AG04450 (cell line): ENCODE data around the gene ILKAP. TPM values are rescaled to one million over a fixed set of nuclear protein-coding genes. Genes with fewer than 3 reads are reported as not detected.
A peak's percentile ranks its signal among the peaks of the same experiment; 100 is the strongest.

Experiments used
- CTCF ChIA-PET: fragments of 300-600, 350-600 bp; formaldehyde crosslinking; extraction: SDS; loops from one replicate; lab custom pipeline; 2022; ENCODE audit warnings: antibody characterized with exemption, inconsistent platforms; lab: Charles Lee
- POLR2A ChIA-PET: fragments of 350-600 bp; formaldehyde crosslinking; extraction: SDS; loops from one replicate; lab custom pipeline; 2021; ENCODE audit warnings: antibody characterized with exemption, inconsistent platforms; lab: Yijun Ruan, JAX
- DNase-seq: peaks from one replicate; pipeline ENCODE4 v3.0.0-alpha.2; 2011; ENCODE audit warnings: low read depth, low spot score
- H3K27ac ChIP-seq: one replicate; pipeline ENCODE4 v1.5.1; 2012; ENCODE audit warnings: low read depth, low read length, control low read depth
- H3K27me3 ChIP-seq: one replicate; pipeline ENCODE4 v1.6.0; 2012; ENCODE audit warnings: low read length; ENCODE audit not compliant: control insufficient read depth, insufficient read depth
- H3K4me3 ChIP-seq: 2 replicates; pipeline ENCODE4 v1.5.1; 2011; ENCODE audit warnings: mild to moderate bottlenecking, low read depth, low read length, control low read depth
- H3K9me3 ChIP-seq: 2 replicates; pipeline ENCODE4 v1.5.1; 2012; ENCODE audit warnings: low read length; ENCODE audit not compliant: control insufficient read depth, insufficient read depth
- CTCF ChIP-seq: IDR thresholded peaks from 2 replicates; pipeline ENCODE4 v1.5.1; 2011; ENCODE audit warnings: low read depth, low read length, control low read depth, inconsistent platforms
- polyA plus RNA-seq: library from polyadenylated mRNA; depleted of rRNA; stranded (reverse); fragments of >200 nt; gene quantifications from 2 replicates; pipeline ENCODE4 v1.2.3, GENCODE V29; 2011

ILKAP gene
- polyA plus RNA-seq, 1 experiment, result 34.9 TPM

- CTCF ChIA-PET, result interaction anchor here (0.5 kb wide), 1 partner anchor 204 kb away, joined by 3 read pairs; no protein-coding TSS in a partner anchor
These were observed 64.9 kb downstream of the ILKAP start, which contains the start of gene KLHL30 for GRCh38 chr2:238138331-238139195. KLHL30 (plus strand) TSS chr2:238138668; CDS start chr2:238140755, 2,087 bp downstream.

GRCh38 chr2:238137885-238138284, 65.6 kb downstream of the ILKAP start:
- no peaks in the 10 kb centered on the region; the same call in 1 of the 2 replicates for H3K9me3 ChIP-seq
- CTCF ChIA-PET, result interaction anchor here (1.0 kb wide), 1 partner anchor 11 kb away, joined by 8 read pairs; no protein-coding TSS in a partner anchor
- no peaks in the 10 kb centered on the region for H3K27me3 ChIP-seq
- no peak overlapping the region for H3K27ac ChIP-seq
- TF ChIP-seq CTCF, result no peak
- POLR2A ChIA-PET, result interaction anchor here (0.6 to 0.7 kb wide), 2 partner anchors 10 to 329 kb away, joined by 3 to 6 read pairs; no protein-coding TSS in a partner anchor
- DNase-seq, result no peak
- no peak overlapping the region for H3K4me3 ChIP-seq

More at GRCh38 chr2:238138331-238139195, 64.9 kb downstream of the ILKAP start, which contains the start of gene KLHL30:
- POLR2A ChIA-PET, result interaction anchor here (0.7 kb wide), 1 partner anchor 330 kb away, joined by 6 read pairs; no protein-coding TSS in a partner anchor
- DNase-seq, result no peak
- no peak for TF ChIP-seq CTCF
- no peaks in the 10 kb centered on the region for H3K27me3 ChIP-seq
- H3K27ac ChIP-seq, result no peak within 1 kb of the TSS
- H3K4me3 ChIP-seq, result no peak within 1 kb of the TSS
- no peaks in the 10 kb centered on the region; the same call in 1 of the 2 replicates for H3K9me3 ChIP-seq

- TF ChIP-seq CTCF, result no peak
- peak; percentile 26 for DNase-seq
- no peaks in the 10 kb centered on the region for H3K27me3 ChIP-seq
- ChIA-PET CTCF (interaction anchor here (1.0 kb wide), 1 partner anchor 10 kb away, joined by 8 read pairs; no protein-coding TSS in a partner anchor), POLR2A (interaction anchor here (0.6 kb wide), 1 partner anchor 11 kb away, joined by 3 read pairs; no protein-coding TSS in a partner anchor)
- no peak overlapping the region for H3K4me3 ChIP-seq
- no peak overlapping the region for H3K27ac ChIP-seq
- H3K9me3 ChIP-seq, result no peaks in the 10 kb centered on the region; the same call in 1 of the 2 replicates
These were observed 66.5 kb downstream of the ILKAP start for GRCh38 chr2:238136820-238137537.

GRCh38 chr2:238135601-238136150, 67.8 kb downstream of the ILKAP start:
- DNase-seq, result no peak
- ChIA-PET CTCF (no interaction called here), POLR2A (no interaction called here)
- H3K9me3 ChIP-seq, result no peaks in the 10 kb centered on the region; the same call in 1 of the 2 replicates
- no peak overlapping the region for H3K4me3 ChIP-seq
- no peak for TF ChIP-seq CTCF
- no peaks in the 10 kb centered on the region for H3K27me3 ChIP-seq
- H3K27ac ChIP-seq, result no peak overlapping the region
